Panc1 (cell line): ENCODE data around the gene SEC31B. TPM values are rescaled to one million over a fixed set of nuclear protein-coding genes. Genes with fewer than 3 reads are reported as not detected.

Experiments used
- ATAC-seq: fragments of 200-7000 bp; cut with Tn5 transposase; 2 replicates; pipeline ENCODE4 v1.9.1; 2020; ENCODE audit warnings: mild to moderate bottlenecking, moderate library complexity
- BruUV-seq: library from RNA; stranded (reverse); fragments of 400-500 nt; replicated peaks from 2 replicates; lab custom pipeline; 2021; lab: Mats Ljungman, UMichigan
- CTCF ChIA-PET: fragments of 300-600 bp; sonication (Branson Sonifier 250); formaldehyde crosslinking; loops from one replicate; lab custom pipeline; 2022; ENCODE audit warnings: antibody characterized with exemption; lab: Charles Lee
- POLR2A ChIA-PET: fragments of 300-600 bp; sonication (Branson Sonifier 250); formaldehyde crosslinking; loops from one replicate; lab custom pipeline; 2022; ENCODE audit warnings: antibody characterized with exemption; lab: Charles Lee
- DNase-seq: peaks from one replicate; pipeline ENCODE4 v3.0.0-alpha.2; 2010; ENCODE audit warnings: low read depth, low spot score
- H3K27ac ChIP-seq: 2 replicates; pipeline ENCODE4 v1.5.1; 2011; ENCODE audit warnings: mild to moderate bottlenecking, low read length, inconsistent platforms
- H3K27me3 ChIP-seq: fragments of 200-500 bp; sonication (Bioruptor generic); 2 replicates; pipeline ENCODE4 v1.6.0; 2014; ENCODE audit warnings: low read length, inconsistent platforms; ENCODE audit not compliant: control insufficient read depth, insufficient read depth
- H3K36me3 ChIP-seq: fragments of 200-500 bp; sonication (Bioruptor generic); 2 replicates; pipeline ENCODE4 v1.5.1; 2014; ENCODE audit warnings: inconsistent platforms, mild to moderate bottlenecking, low read length, moderate library complexity; ENCODE audit not compliant: control insufficient read depth, insufficient read depth
- H3K4me1 ChIP-seq: 2 replicates; pipeline ENCODE4 v1.5.1; 2011; ENCODE audit warnings: inconsistent platforms, mild to moderate bottlenecking, low read length, moderate library complexity; ENCODE audit not compliant: control insufficient read depth, insufficient read depth
- H3K4me3 ChIP-seq, 2 experiments: 2 replicates each; pipeline ENCODE4 v1.5.1; 2011 to 2012; ENCODE audit warnings: low read depth in 2 of 2, low read length in 2 of 2, mild to moderate bottlenecking in 2 of 2, inconsistent platforms in 1 of 2, moderate library complexity in 1 of 2
- H3K9me3 ChIP-seq: fragments of 200-500 bp; sonication (Bioruptor generic); 2 replicates; pipeline ENCODE4 v1.5.1; 2014; ENCODE audit warnings: low read depth, mild to moderate bottlenecking, inconsistent platforms, low read length, moderate library complexity; ENCODE audit not compliant: control insufficient read depth, insufficient read depth
- CTCF ChIP-seq: fragments of 450-650 bp; IDR thresholded peaks from 2 replicates; pipeline ENCODE4 v1.5.1; 2017; ENCODE audit warnings: mild to moderate bottlenecking
- POLR2AphosphoS5 ChIP-seq: IDR thresholded peaks from 2 replicates; pipeline ENCODE4 v1.6.1; 2012; ENCODE audit warnings: mild to moderate bottlenecking, low read depth, low read length, moderate library complexity
- REST ChIP-seq, 2 experiments: IDR thresholded peaks; 2 replicates each; pipeline ENCODE4 v1.6.1; 2011 to 2012; ENCODE audit warnings: low read depth in 2 of 2, control low read depth in 1 of 2, low read length in 1 of 2, mild to moderate bottlenecking in 1 of 2, moderate library complexity in 1 of 2; ENCODE audit not compliant: insufficient read depth in 1 of 2
- SIN3A ChIP-seq: IDR thresholded peaks from 2 replicates; pipeline ENCODE4 v1.6.1; 2012; ENCODE audit warnings: low read depth, mild to moderate bottlenecking, low read length, moderate library complexity, borderline replicate concordance; ENCODE audit not compliant: insufficient read depth
- TCF7L2 ChIP-seq: IDR thresholded peaks from 2 replicates; pipeline ENCODE4 v1.6.1; 2011; ENCODE audit warnings: mild to moderate bottlenecking, low read depth, low read length, inconsistent platforms
- in situ Hi-C: cut with HindIII; loops from 2 replicates; pipeline ENCODE4 v1.10.0; 2016; ENCODE audit warnings: low sequenced_read_pairs, low pct_unique_long_range_greater_than_20kb
- intact Hi-C: fragments of 100-400 bp; cut with micrococcal nuclease; formaldehyde crosslinking; loops from one replicate; pipeline ENCODE4 v1.10.0; 2022; ENCODE audit not compliant: unreplicated experiment
- total RNA-seq: library from RNA; stranded (reverse); gene quantifications from one replicate; pipeline ENCODE4 v1.2.1, GENCODE V29; 2021; ENCODE audit not compliant: unreplicated experiment

SEC31B gene
- total RNA-seq, 1 experiment from 2014 or later, result 17.8 TPM

GRCh38 chr10:100567249-100567648 is 47.6 kb upstream of the SEC31B start:
- in situ Hi-C loops (no loop called here), intact Hi-C loops (no loop called here)
- Histone ChIP-seq H3K4me1 (no peaks in the 10 kb centered on the region), H3K4me3 (no peak overlapping the region), H3K27ac (no peak overlapping the region), H3K27me3 (no peaks in the 10 kb centered on the region; the same call in 1 of the 2 replicates), H3K9me3 (no peaks in the 10 kb centered on the region), H3K36me3 (no peaks in the 10 kb centered on the region)
- DNase-seq (no peak), ATAC-seq (no peak)
- TF ChIP-seq POLR2AphosphoS5, result no peak
- TF ChIP-seq SIN3A, result no peak
- TF ChIP-seq CTCF, result no peak
- TF ChIP-seq REST (IDR thresholded peaks at IDR 0.05; ENCODE audit: insufficient read depth in 1 of 2, low read depth in 2 of 2, low read length in 1 of 2), result no peak
- no peak for TF ChIP-seq TCF7L2
- CTCF ChIA-PET, result interaction anchor here (1.4 kb wide), 1 partner anchor 176 kb away, joined by 4 read pairs; no protein-coding TSS in a partner anchor
- BruUV-seq, result no TSS peak
- POLR2A ChIA-PET, result no interaction called here

- DNase-seq, result no peak
- intact Hi-C loops, result no loop called here
- POLR2A ChIA-PET, result no interaction called here
Measured at GRCh38 chr10:100566561-100566960, 46.9 kb upstream of the SEC31B start.

More at GRCh38 chr10:100566561-100566960, 46.9 kb upstream of the SEC31B start:
- H3K9me3 ChIP-seq, result no peaks in the 10 kb centered on the region
- no peaks in the 10 kb centered on the region; the same call in 1 of the 2 replicates for H3K27me3 ChIP-seq
- peaks cover 3% of the 10 kb centered on the region for H3K4me1 ChIP-seq
- H3K4me3 ChIP-seq, result no peak overlapping the region
- H3K27ac ChIP-seq, result no peak overlapping the region
- BruUV-seq, result no TSS peak
- in situ Hi-C loops, result no loop called here
- CTCF ChIA-PET, result interaction anchor here (0.6 kb wide), 1 partner anchor 69 kb away, joined by 6 read pairs; no protein-coding TSS in a partner anchor
- ATAC-seq, result no peak
- H3K36me3 ChIP-seq, result no peaks in the 10 kb centered on the region
- no peak for TF ChIP-seq REST (IDR thresholded peaks at IDR 0.05; ENCODE audit: insufficient read depth in 1 of 2, low read depth in 2 of 2, low read length in 1 of 2)
- TF ChIP-seq POLR2AphosphoS5, result no peak
- no peak for TF ChIP-seq TCF7L2
- no peak for TF ChIP-seq CTCF
- TF ChIP-seq SIN3A, result no peak
